ENCODE measurements around the gene DBP.

GRCh38 chr19:48629297-48629598 lies 7.9 kb downstream of the DBP start:
- TF ChIP-seq CTCF (CRISPR knock-in tag; IDR thresholded peaks at IDR 0.05) (no peak), SUZ12 (IDR thresholded peaks at IDR 0.05; ENCODE audit: low read depth, low read length) (no peak), KDM4B (CRISPR knock-in tag; IDR thresholded peaks at IDR 0.05) (no peak)

Measured in HepG2 (cell line).